ENCODE data around the gene LBP.
"Not testable (repeated sequence)": the region's sequence is repeated elsewhere in the genome, so short reads cannot be mapped to it uniquely, and the experiment has no call there.

Gene LBP

GRCh38 chr20:38386004-38386403 is 39.7 kb downstream of the LBP start:
- no peak for TF ChIP-seq CTCF (IDR thresholded peaks at IDR 0.05; ENCODE audit: control insufficient read depth, insufficient read depth, low read depth, low read length, missing control alignments)
- H3K4me3 ChIP-seq (ENCODE audit: control insufficient read depth, low read depth, low read length): no peak overlapping the region
- DNase-seq (ENCODE audit: low read depth): no peak

- TF ChIP-seq CTCF (IDR thresholded peaks at IDR 0.05; ENCODE audit: control insufficient read depth, insufficient read depth, low read depth, low read length, missing control alignments): no peak
- DNase-seq (ENCODE audit: low read depth): no peak
- H3K4me3 ChIP-seq (ENCODE audit: control insufficient read depth, low read depth, low read length): no peak overlapping the region
Observed at GRCh38 chr20:38386851-38387250, 40.6 kb downstream of the LBP start.

GRCh38 chr20:38387953-38388352 is 41.7 kb downstream of the LBP start:
- no peak overlapping the region for H3K4me3 ChIP-seq (ENCODE audit: control insufficient read depth, low read depth, low read length)
- TF ChIP-seq CTCF (IDR thresholded peaks at IDR 0.05; ENCODE audit: control insufficient read depth, insufficient read depth, low read depth, low read length, missing control alignments): no peak
- no peak for DNase-seq (ENCODE audit: low read depth)

- TF ChIP-seq CTCF (IDR thresholded peaks at IDR 0.05; ENCODE audit: control insufficient read depth, insufficient read depth, low read depth, low read length, missing control alignments): no peak
- H3K4me3 ChIP-seq (ENCODE audit: control insufficient read depth, low read depth, low read length): no peak overlapping the region
- DNase-seq (ENCODE audit: low read depth): no peak
Observed at GRCh38 chr20:38392356-38392755, 46.1 kb downstream of the LBP start.

GRCh38 chr20:38393259-38393658 is 47.0 kb downstream of the LBP start:
- H3K4me3 ChIP-seq (ENCODE audit: control insufficient read depth, low read depth, low read length): no peak overlapping the region
- no peak for DNase-seq (ENCODE audit: low read depth)
- no peak for TF ChIP-seq CTCF (IDR thresholded peaks at IDR 0.05; ENCODE audit: control insufficient read depth, insufficient read depth, low read depth, low read length, missing control alignments)

- H3K4me3 ChIP-seq (ENCODE audit: control insufficient read depth, low read depth, low read length): no peak overlapping the region
- no peak for DNase-seq (ENCODE audit: low read depth)
- TF ChIP-seq CTCF (IDR thresholded peaks at IDR 0.05; ENCODE audit: control insufficient read depth, insufficient read depth, low read depth, low read length, missing control alignments): no peak
Observed at GRCh38 chr20:38395165-38395564, 48.9 kb downstream of the LBP start.

GRCh38 chr20:38395751-38396395 is 49.6 kb downstream of the LBP start:
- not testable (repeated sequence) for DNase-seq (ENCODE audit: low read depth)

More at GRCh38 chr20:38395751-38396395, 49.6 kb downstream of the LBP start:
- H3K4me3 ChIP-seq (ENCODE audit: control insufficient read depth, low read depth, low read length): not testable (repeated sequence)
